Choroid plexus epithelial cell (primary cell): Measurements from ENCODE around the gene CYSTM1.

Source experiments
- DNase-seq: peaks from one replicate; pipeline ENCODE4 v3.0.0-alpha.2; 2010; ENCODE audit warnings: low read depth
- H3K4me3 ChIP-seq: 2 replicates; pipeline ENCODE4 v1.5.1; 2011; ENCODE audit warnings: low read depth, mild to moderate bottlenecking, control low read depth, low read length, moderate library complexity
- TF ChIP-seq, protein P1 (sequence below): conservative IDR thresholded peaks from 2 replicates; pipeline ENCODE4 v1.5.1; 2011; ENCODE audit warnings: low read depth, mild to moderate bottlenecking, control low read depth, inconsistent platforms, low read length, moderate library complexity

The CYSTM1 gene

GRCh38 chr5:140157032-140157781 lies 17.8 kb upstream of the CYSTM1 start:
- peak overlapping the region; percentile 45 for H3K4me3 ChIP-seq
- TF ChIP-seq, protein P1, sequence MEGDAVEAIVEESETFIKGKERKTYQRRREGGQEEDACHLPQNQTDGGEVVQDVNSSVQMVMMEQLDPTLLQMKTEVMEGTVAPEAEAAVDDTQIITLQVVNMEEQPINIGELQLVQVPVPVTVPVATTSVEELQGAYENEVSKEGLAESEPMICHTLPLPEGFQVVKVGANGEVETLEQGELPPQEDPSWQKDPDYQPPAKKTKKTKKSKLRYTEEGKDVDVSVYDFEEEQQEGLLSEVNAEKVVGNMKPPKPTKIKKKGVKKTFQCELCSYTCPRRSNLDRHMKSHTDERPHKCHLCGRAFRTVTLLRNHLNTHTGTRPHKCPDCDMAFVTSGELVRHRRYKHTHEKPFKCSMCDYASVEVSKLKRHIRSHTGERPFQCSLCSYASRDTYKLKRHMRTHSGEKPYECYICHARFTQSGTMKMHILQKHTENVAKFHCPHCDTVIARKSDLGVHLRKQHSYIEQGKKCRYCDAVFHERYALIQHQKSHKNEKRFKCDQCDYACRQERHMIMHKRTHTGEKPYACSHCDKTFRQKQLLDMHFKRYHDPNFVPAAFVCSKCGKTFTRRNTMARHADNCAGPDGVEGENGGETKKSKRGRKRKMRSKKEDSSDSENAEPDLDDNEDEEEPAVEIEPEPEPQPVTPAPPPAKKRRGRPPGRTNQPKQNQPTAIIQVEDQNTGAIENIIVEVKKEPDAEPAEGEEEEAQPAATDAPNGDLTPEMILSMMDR, result peak; percentile 92
- peak; percentile 85 for DNase-seq

DNA sequence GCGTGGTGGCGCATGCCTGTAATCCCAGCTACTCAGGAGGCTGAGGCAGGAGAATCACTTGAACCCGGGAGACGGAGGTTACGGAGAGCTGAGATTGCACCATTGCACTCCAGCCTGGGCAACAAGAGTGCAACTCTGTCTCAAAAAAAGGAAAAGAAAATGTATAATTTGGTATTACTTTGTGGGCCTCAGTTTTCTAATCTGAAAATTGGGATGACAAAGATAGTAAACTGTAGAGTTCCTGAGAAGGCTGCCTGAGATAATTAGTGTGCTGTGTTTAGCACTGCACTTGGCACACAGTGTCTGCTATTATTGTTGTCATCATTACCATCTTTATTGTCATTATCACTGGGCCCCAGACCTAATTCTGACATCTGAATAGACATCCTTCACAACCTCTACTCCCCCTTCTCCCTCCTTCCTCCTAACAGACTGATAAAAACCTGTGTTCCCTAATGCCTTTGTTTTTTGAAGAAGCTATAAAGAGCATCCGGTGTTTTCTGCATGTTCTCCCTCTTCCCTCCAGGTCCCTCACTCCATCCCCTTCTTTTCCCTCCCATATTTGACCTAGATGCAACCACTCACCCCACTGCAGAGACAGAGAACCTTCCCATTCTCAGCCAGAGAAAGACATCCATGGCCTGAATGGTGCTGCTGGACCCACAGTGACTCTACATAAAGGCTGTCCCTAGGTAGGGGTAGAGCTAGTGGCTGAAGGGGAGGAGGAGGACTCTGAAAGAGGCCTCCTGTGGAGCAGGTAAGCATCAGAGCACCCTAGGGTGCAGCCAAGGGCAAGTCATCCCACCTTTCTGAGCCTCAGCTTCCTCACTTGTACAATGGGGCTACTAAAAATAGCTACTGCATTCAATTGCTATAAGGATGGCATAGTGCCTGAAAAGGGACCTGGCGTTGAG lies 15.7 kb upstream of the CYSTM1 start:
- no peak for DNase-seq
- TF ChIP-seq, protein P1, result no peak
- H3K4me3 ChIP-seq, result no peak overlapping the region

- TF ChIP-seq, protein P1, result no peak
- no peak for DNase-seq
- H3K4me3 ChIP-seq, result no peak overlapping the region
Measured at GRCh38 chr5:140162275-140162674, 12.7 kb upstream of the CYSTM1 start.

DNA sequence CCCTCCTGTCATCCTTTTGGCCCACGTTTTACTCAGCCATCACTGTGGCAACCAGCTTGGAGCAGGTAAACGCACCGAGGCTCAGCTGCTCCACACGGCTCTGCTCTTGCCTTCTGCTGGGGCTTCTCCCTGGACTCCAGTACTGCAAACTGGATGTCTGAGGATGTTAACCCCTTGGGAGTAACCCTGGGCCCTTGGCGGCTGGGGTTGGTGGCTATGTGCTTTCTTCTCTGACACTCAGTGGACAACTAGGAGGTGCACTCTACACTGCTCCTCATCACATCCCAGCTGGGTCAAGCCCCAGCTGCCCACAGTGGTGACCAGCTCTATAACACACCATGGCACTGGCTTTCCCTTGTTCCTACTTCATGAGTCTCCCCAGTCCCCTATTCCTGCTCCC lies 12.2 kb upstream of the CYSTM1 start:
- TF ChIP-seq, protein P1, result no peak
- H3K4me3 ChIP-seq, result no peak overlapping the region
- DNase-seq, result no peak

DNA sequence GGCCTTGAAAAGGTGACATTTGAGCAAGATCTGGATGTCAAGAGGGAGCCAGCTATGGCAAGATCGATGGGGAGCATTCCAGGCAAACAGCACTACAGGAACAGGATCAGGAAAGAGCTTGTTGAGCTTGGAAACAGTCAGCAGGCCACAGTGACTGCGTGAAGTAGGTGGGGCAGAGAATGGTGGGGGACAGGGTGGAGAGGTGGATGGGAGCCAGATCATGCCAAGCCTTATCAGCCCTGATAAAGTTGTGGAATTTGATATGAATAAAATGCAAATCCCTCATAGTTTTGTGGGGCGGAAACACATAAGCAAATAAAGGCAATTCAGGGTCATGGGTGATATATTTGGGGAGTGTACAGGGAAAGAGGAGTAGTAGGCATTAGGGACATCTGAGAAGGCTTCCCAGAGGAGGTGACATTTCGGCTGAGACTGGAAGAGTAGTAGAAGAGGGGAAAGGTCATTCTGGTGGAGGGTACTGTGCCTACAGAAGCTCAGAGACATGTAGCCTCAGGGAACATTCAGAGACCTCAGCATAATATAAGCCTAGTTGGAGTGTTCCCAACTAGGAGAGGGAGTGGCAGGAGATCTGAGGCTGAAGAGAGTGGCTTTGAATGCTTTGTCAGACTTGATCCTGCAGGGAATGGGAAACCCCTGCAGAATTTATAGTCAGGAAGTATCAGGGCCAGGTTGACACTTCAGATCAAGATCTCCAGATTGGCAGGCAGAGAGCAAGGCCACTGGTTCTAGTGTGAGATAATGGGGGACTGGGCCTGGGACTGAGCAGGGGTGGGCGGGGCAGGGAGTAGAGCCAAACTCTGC lies 9.7 kb upstream of the CYSTM1 start:
- no peak for DNase-seq
- TF ChIP-seq, protein P1, result no peak
- H3K4me3 ChIP-seq, result no peak overlapping the region

DNA sequence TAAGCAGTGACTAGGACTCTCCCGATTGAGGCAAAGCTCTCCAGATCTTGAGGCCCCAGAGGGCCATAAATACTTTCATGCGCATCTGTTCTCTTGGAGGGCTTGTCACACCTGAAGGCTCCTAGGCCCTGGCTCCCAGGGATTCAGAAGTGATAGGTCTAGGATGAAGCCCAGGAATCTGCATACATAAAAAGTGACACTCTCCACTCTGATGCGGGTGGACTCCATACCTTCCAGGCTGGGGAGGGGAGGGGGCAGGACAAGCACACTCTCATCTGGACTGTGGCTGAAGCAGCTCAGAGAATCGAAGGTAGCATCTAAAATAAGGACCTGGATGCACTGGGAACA lies 9.1 kb upstream of the CYSTM1 start:
- H3K4me3 ChIP-seq, result no peak overlapping the region
- TF ChIP-seq, protein P1, result no peak
- DNase-seq, result no peak
